HFFc6 (cell line): ENCODE results near the gene CD276. TPM values are rescaled to one million over a fixed set of nuclear protein-coding genes. Genes with fewer than 3 reads are reported as not detected.

Source experiments
- DNase-seq: peaks from one replicate; pipeline ENCODE4 v3.0.0-alpha.2; 2018
- H3K27ac Mint-ChIP-seq: 2 replicates; pipeline ENCODE4 v1.8.0; 2020; ENCODE audit warnings: mild to moderate bottlenecking, mixed read lengths
- H3K27me3 Mint-ChIP-seq: 2 replicates; pipeline ENCODE4 v1.8.0; 2021; ENCODE audit warnings: mild to moderate bottlenecking, moderate library complexity, mixed read lengths; ENCODE audit not compliant: insufficient read depth
- H3K36me3 Mint-ChIP-seq: 2 replicates; pipeline ENCODE4 v1.8.0; 2021; ENCODE audit warnings: low read depth, mixed read lengths
- H3K4me1 Mint-ChIP-seq: 2 replicates; pipeline ENCODE4 v1.8.0; 2020; ENCODE audit warnings: low read depth, mixed read lengths
- H3K4me3 Mint-ChIP-seq: 2 replicates; pipeline ENCODE4 v1.8.0; 2020; ENCODE audit warnings: mild to moderate bottlenecking, moderate library complexity, mixed read lengths
- H3K9me3 Mint-ChIP-seq: 2 replicates; pipeline ENCODE4 v1.8.0; 2020; ENCODE audit warnings: mild to moderate bottlenecking, mixed read lengths
- CTCF ChIP-seq: fragments of 200-600 bp; sonication (generic); IDR thresholded peaks from 2 replicates; pipeline ENCODE4 v1.5.0; 2021; ENCODE audit warnings: antibody characterized with exemption, mild to moderate bottlenecking
- total RNA-seq, 6 experiments: library from RNA; stranded (reverse); fragmentation: NEBNext Ultra II Directional; extraction: Animal tissue kit (Norgen Biotek cat#: 25700); gene quantifications; 2 replicates in 1 of 6; 3 replicates in 5 of 6; pipeline ENCODE4 v1.2.3, GENCODE V29; 2021

CD276 gene
- total RNA-seq, 6 experiments from 2014 or later: 86.5 to 121 (median 105) TPM

- no peak overlapping the region for H3K27ac Mint-ChIP-seq
- peaks cover 3% of the 10 kb centered on the region for H3K27me3 Mint-ChIP-seq
- peaks cover 27% of the 10 kb centered on the region for H3K36me3 Mint-ChIP-seq
- no peak overlapping the region for H3K4me3 Mint-ChIP-seq
- H3K9me3 Mint-ChIP-seq: no peaks in the 10 kb centered on the region
- DNase-seq: no peak
- no peak for TF ChIP-seq CTCF
- H3K4me1 Mint-ChIP-seq: no peaks in the 10 kb centered on the region
These were observed 27.3 kb downstream of the CD276 start for GRCh38 chr15:73711526-73711925.

GRCh38 chr15:73712107-73712506 lies 27.9 kb downstream of the CD276 start:
- H3K27me3 Mint-ChIP-seq: peaks cover 3% of the 10 kb centered on the region
- no peak for DNase-seq
- H3K27ac Mint-ChIP-seq: no peak overlapping the region
- TF ChIP-seq CTCF: peak; percentile 50; the same call in 1 of the 2 replicates
- H3K9me3 Mint-ChIP-seq: no peaks in the 10 kb centered on the region
- H3K4me3 Mint-ChIP-seq: no peak overlapping the region
- H3K4me1 Mint-ChIP-seq: no peaks in the 10 kb centered on the region
- peaks cover 27% of the 10 kb centered on the region for H3K36me3 Mint-ChIP-seq

GRCh38 chr15:73714695-73715301 lies 30.6 kb downstream of the CD276 start:
- peaks cover 16% of the 10 kb centered on the region for H3K36me3 Mint-ChIP-seq
- H3K27ac Mint-ChIP-seq: no peak overlapping the region
- DNase-seq: no peak
- no peak for TF ChIP-seq CTCF
- H3K9me3 Mint-ChIP-seq: no peaks in the 10 kb centered on the region
- H3K4me3 Mint-ChIP-seq: no peak overlapping the region
- H3K27me3 Mint-ChIP-seq: peaks cover 7% of the 10 kb centered on the region
- no peaks in the 10 kb centered on the region for H3K4me1 Mint-ChIP-seq

- TF ChIP-seq CTCF: no peak
- no peak overlapping the region for H3K4me3 Mint-ChIP-seq
- peaks cover 16% of the 10 kb centered on the region for H3K36me3 Mint-ChIP-seq
- no peak for DNase-seq
- no peaks in the 10 kb centered on the region for H3K4me1 Mint-ChIP-seq
- H3K9me3 Mint-ChIP-seq: no peaks in the 10 kb centered on the region
- no peak overlapping the region for H3K27ac Mint-ChIP-seq
- peaks cover 7% of the 10 kb centered on the region for H3K27me3 Mint-ChIP-seq
These were observed 31.2 kb downstream of the CD276 start for GRCh38 chr15:73715417-73715816.

- no peaks in the 10 kb centered on the region for H3K9me3 Mint-ChIP-seq
- H3K4me1 Mint-ChIP-seq: no peaks in the 10 kb centered on the region
- H3K27ac Mint-ChIP-seq: no peak overlapping the region
- no peak for TF ChIP-seq CTCF
- H3K27me3 Mint-ChIP-seq: peaks cover 10% of the 10 kb centered on the region
- H3K4me3 Mint-ChIP-seq: no peak overlapping the region
- H3K36me3 Mint-ChIP-seq: peaks cover 16% of the 10 kb centered on the region
- no peak for DNase-seq
These were observed 32.2 kb downstream of the CD276 start for GRCh38 chr15:73716417-73716816.
